OCI-LY3 (cell line): ENCODE data around the gene MROH7.

Experiments
- CTCF ChIP-seq: fragments of 200-600, 300-600 bp; sonication (generic); IDR thresholded peaks from 2 replicates; pipeline ENCODE4 v1.5.1; 2014; ENCODE audit warnings: antibody characterized with exemption, low read length, low read depth
- EZH2phosphoT487 ChIP-seq: fragments of 200-600 bp; shearing (Covaris generic); IDR thresholded peaks from 2 replicates; pipeline ENCODE4 v1.6.1; 2018; ENCODE audit warnings: antibody characterized with exemption, mixed run types, low read depth

- no peak for TF ChIP-seq CTCF
- no peak for TF ChIP-seq EZH2phosphoT487
Observed at GRCh38 chr1:54716299-54717047, 74.9 kb downstream of the MROH7 start.
